GM18526 (cell line): ENCODE data around the gene MYBPC1.

Experiments
- POLR2A ChIP-seq: IDR thresholded peaks from 3 replicates; pipeline ENCODE4 v1.6.1; 2011; ENCODE audit not compliant: insufficient read length; ENCODE audit errors: extremely low read depth

Gene MYBPC1

GRCh38 chr12:101594700-101595099, at the start of gene MYBPC1:
TSS of gene MYBPC1 (plus strand) at chr12:101594971. CDS start at chr12:101595071, 100 bp downstream.
- TF ChIP-seq POLR2A, result no peak

- TF ChIP-seq POLR2A, result no peak
These were observed 43.2 kb upstream of the MYBPC1 start for GRCh38 chr12:101551362-101552114.

GRCh38 chr12:101552277-101552676, 42.5 kb upstream of the MYBPC1 start:
- TF ChIP-seq POLR2A, result no peak

- no peak for TF ChIP-seq POLR2A
These were observed 37.7 kb upstream of the MYBPC1 start for GRCh38 chr12:101557094-101557493.

GRCh38 chr12:101563212-101563611, 31.6 kb upstream of the MYBPC1 start:
- no peak for TF ChIP-seq POLR2A

GRCh38 chr12:101564912-101565311, 29.9 kb upstream of the MYBPC1 start:
- no peak for TF ChIP-seq POLR2A

GRCh38 chr12:101566318-101566717, 28.5 kb upstream of the MYBPC1 start:
- no peak for TF ChIP-seq POLR2A

- TF ChIP-seq POLR2A, result no peak
These were observed 26.9 kb upstream of the MYBPC1 start for GRCh38 chr12:101567918-101568317.

GRCh38 chr12:101570047-101570446, 24.7 kb upstream of the MYBPC1 start:
- TF ChIP-seq POLR2A, result no peak

- TF ChIP-seq POLR2A, result no peak
These were observed 23.7 kb upstream of the MYBPC1 start for GRCh38 chr12:101571105-101571504.

- no peak for TF ChIP-seq POLR2A
These were observed 21.0 kb upstream of the MYBPC1 start for GRCh38 chr12:101573743-101574142.

- no peak for TF ChIP-seq POLR2A
These were observed 16.4 kb upstream of the MYBPC1 start for GRCh38 chr12:101578417-101578816.

GRCh38 chr12:101581190-101581589, 13.6 kb upstream of the MYBPC1 start:
- TF ChIP-seq POLR2A, result no peak

- no peak for TF ChIP-seq POLR2A
These were observed 11.8 kb upstream of the MYBPC1 start for GRCh38 chr12:101582937-101583336.

- no peak for TF ChIP-seq POLR2A
These were observed 4.4 kb upstream of the MYBPC1 start for GRCh38 chr12:101590383-101590782.

GRCh38 chr12:101591781-101592180, 3.0 kb upstream of the MYBPC1 start:
- no peak for TF ChIP-seq POLR2A

- TF ChIP-seq POLR2A, result no peak
These were observed 2.3 kb upstream of the MYBPC1 start for GRCh38 chr12:101592448-101592847.

GRCh38 chr12:101592921-101593320, 1.9 kb upstream of the MYBPC1 start:
- TF ChIP-seq POLR2A, result no peak

GRCh38 chr12:101596172-101596571, 1.4 kb downstream of the MYBPC1 start:
- no peak for TF ChIP-seq POLR2A
